Ramos (cell line): ENCODE results near the gene DLGAP3.

Source experiments
- in situ Hi-C: fragments of 300-500 bp; cut with MboI; formaldehyde crosslinking; loops from one replicate; pipeline ENCODE4 v1.14.3; 2022; ENCODE audit warnings: low sequenced_read_pairs; ENCODE audit not compliant: unreplicated experiment

Gene DLGAP3

GRCh38 chr1:34906756-34907155 is 22.7 kb downstream of the DLGAP3 start:
- in situ Hi-C loops = no loop called here

GRCh38 chr1:34906222-34906621 is 23.2 kb downstream of the DLGAP3 start:
- in situ Hi-C loops = no loop called here

GRCh38 chr1:34905098-34905459 is 24.4 kb downstream of the DLGAP3 start:
- in situ Hi-C loops = no loop called here

- in situ Hi-C loops = no loop called here
Observed at GRCh38 chr1:34904236-34905097, 25.0 kb downstream of the DLGAP3 start.

GRCh38 chr1:34901919-34902318 is 27.5 kb downstream of the DLGAP3 start:
- in situ Hi-C loops = no loop called here

- in situ Hi-C loops = no loop called here
Observed at GRCh38 chr1:34900775-34901502, 28.5 kb downstream of the DLGAP3 start.

GRCh38 chr1:34899906-34900305 is 29.5 kb downstream of the DLGAP3 start:
- in situ Hi-C loops = no loop called here

- in situ Hi-C loops = no loop called here
Observed at GRCh38 chr1:34899471-34899870, 30.0 kb downstream of the DLGAP3 start.

GRCh38 chr1:34898330-34898761 is 31.1 kb downstream of the DLGAP3 start:
- in situ Hi-C loops = no loop called here

- in situ Hi-C loops = no loop called here
Observed at GRCh38 chr1:34896612-34897011, 32.8 kb downstream of the DLGAP3 start.

GRCh38 chr1:34889705-34890104 is 39.7 kb downstream of the DLGAP3 start:
- in situ Hi-C loops = no loop called here

GRCh38 chr1:34887593-34887992 is 41.9 kb downstream of the DLGAP3 start:
- in situ Hi-C loops = no loop called here

GRCh38 chr1:34885405-34886247 is 43.8 kb downstream of the DLGAP3 start:
- in situ Hi-C loops = no loop called here

GRCh38 chr1:34884961-34885360 is 44.5 kb downstream of the DLGAP3 start:
- in situ Hi-C loops = no loop called here

GRCh38 chr1:34884536-34884935 is 44.9 kb downstream of the DLGAP3 start:
- in situ Hi-C loops = no loop called here

- in situ Hi-C loops = no loop called here
Observed at GRCh38 chr1:34879230-34879629, 50.2 kb downstream of the DLGAP3 start.

GRCh38 chr1:34876406-34876805 is 53.0 kb downstream of the DLGAP3 start:
- in situ Hi-C loops = no loop called here

GRCh38 chr1:34874296-34874952 is 55.0 kb downstream of the DLGAP3 start:
- in situ Hi-C loops = no loop called here

GRCh38 chr1:34872133-34872503 is 57.3 kb downstream of the DLGAP3 start:
- in situ Hi-C loops = no loop called here

- in situ Hi-C loops = no loop called here
Observed at GRCh38 chr1:34871443-34872132, 57.9 kb downstream of the DLGAP3 start.
